Activated naive CD8-positive, alpha-beta T cell treated with anti-CD3 and anti-CD28 coated beads for 36 hours (primary cell): ENCODE measurements around the gene STAT1. TPM values are rescaled to one million over a fixed set of nuclear protein-coding genes. Genes with fewer than 3 reads are reported as not detected.
"Not testable (repeated sequence)": the region's sequence is repeated elsewhere in the genome, so short reads cannot be mapped to it uniquely, and the experiment has no call there.

Experiments used
- DNase-seq: peaks from one replicate; pipeline ENCODE4 v3.0.0; 2021
- H3K27ac Mint-ChIP-seq: one replicate; pipeline ENCODE4 v1.8.0; 2022; ENCODE audit warnings: mild to moderate bottlenecking, moderate library complexity, mixed read lengths
- H3K27me3 Mint-ChIP-seq: one replicate; pipeline ENCODE4 v1.8.0; 2022; ENCODE audit warnings: mild to moderate bottlenecking, mixed read lengths
- H3K36me3 Mint-ChIP-seq: one replicate; pipeline ENCODE4 v1.8.0; 2021; ENCODE audit warnings: mild to moderate bottlenecking, mixed read lengths
- H3K4me1 Mint-ChIP-seq: one replicate; pipeline ENCODE4 v1.8.0; 2021; ENCODE audit warnings: mixed read lengths
- H3K4me3 Mint-ChIP-seq: one replicate; pipeline ENCODE4 v1.8.0; 2022; ENCODE audit warnings: mild to moderate bottlenecking, moderate library complexity, mixed read lengths
- H3K9me3 Mint-ChIP-seq: one replicate; pipeline ENCODE4 v1.8.0; 2022; ENCODE audit warnings: mixed read lengths
- total RNA-seq, 2 experiments: library from RNA; stranded (reverse); gene quantifications; one replicate each; pipeline ENCODE4 v1.2.3, GENCODE V29; 2021

The STAT1 gene
- total RNA-seq, 2 experiments from 2014 or later: 383 to 389 TPM

GRCh38 chr2:191003405-191004309 lies 10.3 kb downstream of the STAT1 start:
- peak overlapping the region; percentile 52 for H3K27ac Mint-ChIP-seq
- H3K27me3 Mint-ChIP-seq: no peaks in the 10 kb centered on the region
- H3K36me3 Mint-ChIP-seq: peaks cover 92% of the 10 kb centered on the region
- DNase-seq: no peak
- no peak overlapping the region for H3K4me3 Mint-ChIP-seq
- peaks cover 21% of the 10 kb centered on the region for H3K9me3 Mint-ChIP-seq
- H3K4me1 Mint-ChIP-seq: peaks cover 60% of the 10 kb centered on the region

GRCh38 chr2:191001624-191002023 lies 12.3 kb downstream of the STAT1 start:
- no peak overlapping the region for H3K4me3 Mint-ChIP-seq
- H3K27me3 Mint-ChIP-seq: no peaks in the 10 kb centered on the region
- H3K36me3 Mint-ChIP-seq: peaks cover 89% of the 10 kb centered on the region
- peaks cover 22% of the 10 kb centered on the region for H3K9me3 Mint-ChIP-seq
- H3K27ac Mint-ChIP-seq: peak overlapping the region; percentile 77
- DNase-seq: no peak
- peaks cover 55% of the 10 kb centered on the region for H3K4me1 Mint-ChIP-seq

GRCh38 chr2:191001032-191001431 lies 12.9 kb downstream of the STAT1 start:
- H3K36me3 Mint-ChIP-seq: peaks cover 89% of the 10 kb centered on the region
- peaks cover 24% of the 10 kb centered on the region for H3K9me3 Mint-ChIP-seq
- no peaks in the 10 kb centered on the region for H3K27me3 Mint-ChIP-seq
- H3K4me3 Mint-ChIP-seq: no peak overlapping the region
- no peak for DNase-seq
- peaks cover 54% of the 10 kb centered on the region for H3K4me1 Mint-ChIP-seq
- peak overlapping the region; percentile 61 for H3K27ac Mint-ChIP-seq

GRCh38 chr2:190999949-191000665 lies 13.9 kb downstream of the STAT1 start:
- Mint-ChIP-seq H3K4me1 (peaks cover 58% of the 10 kb centered on the region), H3K27ac (no peak overlapping the region), H3K36me3 (peaks cover 89% of the 10 kb centered on the region), H3K9me3 (peaks cover 31% of the 10 kb centered on the region), H3K4me3 (no peak overlapping the region), H3K27me3 (no peaks in the 10 kb centered on the region)
- DNase-seq: no peak

- peaks cover 63% of the 10 kb centered on the region for H3K4me1 Mint-ChIP-seq
- DNase-seq: no peak
- H3K9me3 Mint-ChIP-seq: peaks cover 26% of the 10 kb centered on the region
- H3K27me3 Mint-ChIP-seq: no peaks in the 10 kb centered on the region
- no peak overlapping the region for H3K4me3 Mint-ChIP-seq
- no peak overlapping the region for H3K27ac Mint-ChIP-seq
- peaks cover 88% of the 10 kb centered on the region for H3K36me3 Mint-ChIP-seq
These were observed 14.9 kb downstream of the STAT1 start for GRCh38 chr2:190999058-190999457.

GRCh38 chr2:190997526-190998113 lies 16.4 kb downstream of the STAT1 start:
- Mint-ChIP-seq H3K4me1 (peaks cover 55% of the 10 kb centered on the region), H3K27ac (no peak overlapping the region)

GRCh38 chr2:190996947-190997346 lies 17.0 kb downstream of the STAT1 start:
- peaks cover 77% of the 10 kb centered on the region for H3K36me3 Mint-ChIP-seq
- peaks cover 52% of the 10 kb centered on the region for H3K4me1 Mint-ChIP-seq
- H3K9me3 Mint-ChIP-seq: peaks cover 20% of the 10 kb centered on the region
- H3K27me3 Mint-ChIP-seq: no peaks in the 10 kb centered on the region
- H3K4me3 Mint-ChIP-seq: no peak overlapping the region
- peak overlapping the region; percentile 83 for H3K27ac Mint-ChIP-seq
- no peak for DNase-seq

More at GRCh38 chr2:190997526-190998113, 16.4 kb downstream of the STAT1 start:
- no peaks in the 10 kb centered on the region for H3K27me3 Mint-ChIP-seq
- H3K36me3 Mint-ChIP-seq: peaks cover 83% of the 10 kb centered on the region
- H3K4me3 Mint-ChIP-seq: no peak overlapping the region
- no peak for DNase-seq
- peaks cover 20% of the 10 kb centered on the region for H3K9me3 Mint-ChIP-seq

GRCh38 chr2:190996338-190996946 lies 17.5 kb downstream of the STAT1 start:
- peaks cover 51% of the 10 kb centered on the region for H3K4me1 Mint-ChIP-seq
- H3K36me3 Mint-ChIP-seq: peaks cover 76% of the 10 kb centered on the region
- DNase-seq: no peak
- H3K4me3 Mint-ChIP-seq: no peak overlapping the region
- H3K27ac Mint-ChIP-seq: peak overlapping the region; percentile 83
- no peaks in the 10 kb centered on the region for H3K27me3 Mint-ChIP-seq
- peaks cover 20% of the 10 kb centered on the region for H3K9me3 Mint-ChIP-seq

GRCh38 chr2:190995315-190995714 lies 18.7 kb downstream of the STAT1 start:
- not testable (repeated sequence) for H3K27me3 Mint-ChIP-seq, DNase-seq
- H3K27ac Mint-ChIP-seq: peak overlapping the region; percentile 46

GRCh38 chr2:190994148-190994547 lies 19.8 kb downstream of the STAT1 start:
- H3K36me3 Mint-ChIP-seq: peaks cover 70% of the 10 kb centered on the region
- no peaks in the 10 kb centered on the region for H3K27me3 Mint-ChIP-seq
- peaks cover 38% of the 10 kb centered on the region for H3K4me1 Mint-ChIP-seq
- H3K27ac Mint-ChIP-seq: no peak overlapping the region
- H3K4me3 Mint-ChIP-seq: no peak overlapping the region
- peaks cover 20% of the 10 kb centered on the region for H3K9me3 Mint-ChIP-seq
- no peak for DNase-seq

More at GRCh38 chr2:190995315-190995714, 18.7 kb downstream of the STAT1 start:
- H3K9me3 Mint-ChIP-seq: peaks cover 20% of the 10 kb centered on the region
- H3K4me1 Mint-ChIP-seq: peaks cover 44% of the 10 kb centered on the region
- H3K4me3 Mint-ChIP-seq: peak overlapping the region; percentile 29
- peaks cover 73% of the 10 kb centered on the region for H3K36me3 Mint-ChIP-seq

GRCh38 chr2:190993292-190993643 lies 20.7 kb downstream of the STAT1 start:
- no peaks in the 10 kb centered on the region for H3K27me3 Mint-ChIP-seq
- peaks cover 73% of the 10 kb centered on the region for H3K36me3 Mint-ChIP-seq
- H3K4me1 Mint-ChIP-seq: peaks cover 34% of the 10 kb centered on the region
- H3K27ac Mint-ChIP-seq: no peak overlapping the region
- DNase-seq: no peak
- H3K4me3 Mint-ChIP-seq: no peak overlapping the region
- peaks cover 20% of the 10 kb centered on the region for H3K9me3 Mint-ChIP-seq

- Mint-ChIP-seq H3K4me1 (peaks cover 37% of the 10 kb centered on the region), H3K9me3 (peaks cover 3% of the 10 kb centered on the region), H3K27ac (peak overlapping the region; percentile 16), H3K36me3 (peaks cover 68% of the 10 kb centered on the region), H3K4me3 (no peak overlapping the region), H3K27me3 (no peaks in the 10 kb centered on the region)
- no peak for DNase-seq
These were observed 23.8 kb downstream of the STAT1 start for GRCh38 chr2:190990132-190990531.

GRCh38 chr2:190988910-190989309 lies 25.1 kb downstream of the STAT1 start:
- Mint-ChIP-seq H3K9me3 (no peaks in the 10 kb centered on the region), H3K36me3 (peaks cover 69% of the 10 kb centered on the region), H3K27me3 (no peaks in the 10 kb centered on the region), H3K4me3 (no peak overlapping the region), H3K4me1 (peaks cover 40% of the 10 kb centered on the region), H3K27ac (no peak overlapping the region)
- no peak for DNase-seq

GRCh38 chr2:190987938-190988337 lies 26.0 kb downstream of the STAT1 start:
- no peaks in the 10 kb centered on the region for H3K9me3 Mint-ChIP-seq
- H3K27me3 Mint-ChIP-seq: no peaks in the 10 kb centered on the region
- peaks cover 44% of the 10 kb centered on the region for H3K4me1 Mint-ChIP-seq
- H3K36me3 Mint-ChIP-seq: peaks cover 69% of the 10 kb centered on the region
- DNase-seq: no peak
- no peak overlapping the region for H3K4me3 Mint-ChIP-seq
- peak overlapping the region; percentile 38 for H3K27ac Mint-ChIP-seq

- Mint-ChIP-seq H3K27ac (no peak overlapping the region), H3K4me1 (peaks cover 51% of the 10 kb centered on the region), H3K4me3 (no peak overlapping the region), H3K9me3 (no peaks in the 10 kb centered on the region), H3K27me3 (no peaks in the 10 kb centered on the region), H3K36me3 (peaks cover 77% of the 10 kb centered on the region)
- DNase-seq: no peak
These were observed 26.9 kb downstream of the STAT1 start for GRCh38 chr2:190987116-190987515.
